Coronary artery (tissue), 2 donors: ENCODE measurements around the gene TSSK6.

Source experiments
- DNase-seq: peaks from one replicate; pipeline ENCODE4 v3.0.0-alpha.2; 2017; ENCODE audit warnings: low spot score
- H3K27ac ChIP-seq, 2 donors: fragments of 200-600 bp; sonication (generic); one replicate each; pipeline ENCODE4 v1.5.1; 2016 to 2019
- H3K4me3 ChIP-seq: fragments of 200-600 bp; sonication (generic); 2 replicates; pipeline ENCODE4 v1.5.1; 2016; ENCODE audit warnings: mild to moderate bottlenecking, moderate library complexity
- CTCF ChIP-seq: fragments of 200-600 bp; sonication (generic); IDR thresholded peaks from one replicate; pipeline ENCODE4 v1.5.1; 2019; ENCODE audit warnings: antibody characterized with exemption

TSSK6 gene

GRCh38 chr19:19498255-19498991 lies 16.9 kb downstream of the TSSK6 start:
- Histone ChIP-seq H3K4me3 (no peak overlapping the region), H3K27ac (no peak overlapping the region)
- TF ChIP-seq CTCF: no peak
- no peak for DNase-seq

DNA sequence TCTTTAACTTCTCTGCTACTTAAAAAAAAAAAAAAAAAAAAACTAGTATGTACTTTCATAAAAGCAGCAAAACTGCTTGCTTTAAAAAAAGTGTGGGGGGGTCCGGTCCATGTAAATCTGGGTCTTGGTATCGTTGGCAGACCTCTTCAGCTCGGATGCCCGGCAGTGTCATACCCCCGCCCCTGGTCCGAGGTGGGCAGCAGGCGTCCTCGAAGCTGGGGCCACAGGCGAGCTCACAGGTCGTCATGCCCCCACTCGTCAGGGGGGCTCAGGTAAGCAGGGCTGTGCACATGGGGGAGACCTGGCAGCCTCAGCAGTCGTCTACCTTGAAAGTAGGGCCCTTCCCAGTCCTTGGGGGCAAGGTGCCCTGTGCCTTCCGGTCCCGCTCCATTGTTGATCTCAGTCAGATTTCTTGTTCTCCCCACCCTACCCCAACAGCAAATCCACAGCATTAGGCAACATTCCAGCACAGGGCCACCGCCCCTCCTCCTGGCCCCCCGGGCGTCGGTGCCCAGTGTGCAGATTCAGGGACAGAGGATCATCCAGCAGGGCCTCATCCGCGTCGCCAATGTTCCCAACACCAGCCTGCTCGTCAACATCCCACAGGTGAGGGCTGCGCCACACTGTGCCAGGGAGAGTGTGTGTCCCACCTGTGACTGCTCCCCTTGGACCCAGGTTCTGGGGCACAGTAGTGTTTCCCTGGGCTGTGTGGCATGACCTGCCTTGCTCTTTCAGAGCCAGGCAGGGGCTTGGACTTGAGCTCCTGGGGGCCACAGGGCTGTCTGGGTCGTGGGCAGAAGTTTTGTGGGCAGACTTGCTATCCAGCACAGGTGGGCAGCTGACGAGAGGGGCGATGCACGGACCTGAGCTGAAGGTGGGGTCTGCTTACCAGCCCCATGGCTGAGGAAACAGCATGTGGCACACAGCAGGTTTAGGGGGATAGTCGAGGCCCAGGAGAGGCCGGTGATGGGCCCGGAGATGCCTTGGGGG lies 19.4 kb downstream of the TSSK6 start:
- Histone ChIP-seq H3K27ac (no peak overlapping the region), H3K4me3 (no peak overlapping the region)
- DNase-seq: no peak
- no peak for TF ChIP-seq CTCF

DNA sequence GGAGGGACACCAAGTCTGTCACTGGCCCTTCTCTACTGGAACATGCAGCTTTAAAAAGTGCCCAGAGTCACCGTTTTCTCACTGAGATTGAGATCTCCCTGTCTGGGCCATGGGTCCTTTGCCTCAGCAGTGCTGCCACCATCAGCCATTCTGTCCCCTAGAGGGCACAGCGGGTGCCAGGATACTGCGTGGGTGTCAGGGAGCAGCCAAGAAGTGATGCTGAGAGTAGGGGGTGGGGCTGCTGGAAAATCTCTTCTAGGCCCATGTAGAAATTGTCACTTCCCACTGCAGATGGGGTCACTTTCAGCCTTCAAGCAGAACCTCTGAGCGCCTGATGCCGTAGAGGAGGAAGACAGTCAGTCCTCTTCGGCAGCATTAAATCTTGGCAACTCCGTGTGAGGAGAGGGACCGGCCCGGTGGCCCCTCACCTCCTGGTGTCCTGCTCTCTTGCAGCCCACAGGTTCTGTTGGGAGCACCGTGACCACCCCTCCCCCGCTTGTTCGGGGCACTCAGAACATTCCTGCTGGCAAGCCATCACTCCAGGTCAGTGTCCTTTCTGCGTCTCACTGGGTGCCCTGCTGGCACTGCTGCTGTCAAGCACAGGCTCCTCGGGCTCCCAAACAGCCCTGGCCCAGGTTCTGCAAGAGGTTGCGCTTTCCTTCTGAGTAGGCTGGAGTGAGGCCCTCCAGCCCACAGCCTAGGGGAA lies 21.4 kb downstream of the TSSK6 start:
- H3K27ac ChIP-seq: no peak overlapping the region
- no peak for DNase-seq
- TF ChIP-seq CTCF: no peak
- H3K4me3 ChIP-seq: no peak overlapping the region

DNA sequence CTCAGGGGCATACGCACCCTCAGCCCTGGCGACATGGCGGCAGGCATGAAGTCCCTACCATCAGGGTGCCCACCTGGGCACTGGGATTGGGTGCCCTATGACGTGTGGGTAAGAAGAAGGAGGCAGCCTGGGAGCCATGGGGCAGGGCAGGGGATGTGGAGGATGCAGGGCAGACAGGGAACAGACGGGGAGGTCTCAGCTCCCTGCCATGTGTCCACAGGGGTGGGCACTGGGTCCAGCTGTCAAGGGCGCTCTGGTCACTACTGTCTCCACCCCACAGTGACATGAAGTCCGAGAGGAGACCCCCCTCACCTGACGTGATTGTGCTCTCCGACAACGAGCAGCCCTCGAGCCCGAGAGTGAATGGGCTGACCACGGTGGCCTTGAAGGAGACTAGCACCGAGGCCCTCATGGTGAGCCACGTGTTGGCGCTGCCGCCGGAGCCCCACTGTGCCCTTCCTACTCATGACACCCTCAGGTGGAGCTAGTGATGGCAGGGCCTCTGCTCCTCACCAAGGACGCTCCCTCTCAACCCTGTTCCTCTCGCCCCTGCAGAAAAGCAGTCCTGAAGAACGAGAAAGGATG lies 23.2 kb downstream of the TSSK6 start:
- DNase-seq: no peak
- H3K4me3 ChIP-seq: no peak overlapping the region
- TF ChIP-seq CTCF: no peak
- H3K27ac ChIP-seq: no peak overlapping the region

- no peak for TF ChIP-seq CTCF
- H3K27ac ChIP-seq: no peak overlapping the region
- no peak overlapping the region for H3K4me3 ChIP-seq
- DNase-seq: no peak
These were observed 23.9 kb downstream of the TSSK6 start for GRCh38 chr19:19491321-19492025.
